HepG2 (cell line): Measurements from ENCODE around the gene COQ9.

Source experiments
- BCL6 ChIP-seq: IDR thresholded peaks from 2 replicates; pipeline ENCODE4 v1.6.1; 2016; ENCODE audit warnings: missing genetic modification reagents, missing compliant biosample characterization
- CCDC6 ChIP-seq: sonication (generic); formaldehyde crosslinking; IDR thresholded peaks from 2 replicates; pipeline ENCODE4 v1.8.1; 2022; ENCODE audit warnings: mild to moderate bottlenecking, missing genetic modification reagents, moderate library complexity
- CTCF ChIP-seq: sonication (generic); formaldehyde crosslinking; IDR thresholded peaks from 2 replicates; pipeline ENCODE4 v1.5.0; 2020; ENCODE audit warnings: mild to moderate bottlenecking, missing genetic modification reagents, moderate library complexity
- EHMT2 ChIP-seq: fragments of 200-600 bp; sonication (generic); IDR thresholded peaks from 2 replicates; pipeline ENCODE4 v1.7.0; 2017; ENCODE audit warnings: antibody characterized with exemption, low read depth, low read length, borderline replicate concordance
- ERF ChIP-seq: IDR thresholded peaks from 2 replicates; pipeline ENCODE4 v1.6.1; 2018; ENCODE audit warnings: missing biosample characterization, missing genetic modification reagents
- FOXP4 ChIP-seq: sonication (generic); formaldehyde crosslinking; IDR thresholded peaks from 2 replicates; pipeline ENCODE4 v1.4.0; 2020; ENCODE audit warnings: missing genetic modification reagents
- HNF4G ChIP-seq, 2 experiments: sonication (generic) in 1 of 2; formaldehyde crosslinking in 1 of 2; IDR thresholded peaks; 2 replicates each; pipeline versions ENCODE4 v1.4.0 to v1.6.1; 2011 to 2020; ENCODE audit warnings: borderline replicate concordance in 2 of 2, low read depth in 2 of 2, mild to moderate bottlenecking in 2 of 2, low read length in 1 of 2, missing genetic modification reagents in 1 of 2, moderate library complexity in 1 of 2
- KAT8 ChIP-seq: IDR thresholded peaks from 2 replicates; pipeline ENCODE4 v1.6.1; 2016; ENCODE audit warnings: missing genetic modification reagents, missing compliant biosample characterization
- NCOA2 ChIP-seq: sonication (generic); formaldehyde crosslinking; IDR thresholded peaks from 2 replicates; pipeline ENCODE4 v1.8.0; 2022; ENCODE audit warnings: inconsistent platforms
- NCOR1 ChIP-seq: fragments of 200-600 bp; sonication (generic); IDR thresholded peaks from 2 replicates; pipeline ENCODE4 v1.7.0; 2017; ENCODE audit warnings: antibody characterized with exemption, low read length, borderline replicate concordance
- PREB ChIP-seq: sonication (generic); formaldehyde crosslinking; IDR thresholded peaks from 2 replicates; pipeline ENCODE4 v1.4.0; 2020; ENCODE audit warnings: missing genetic modification reagents
- THYN1 ChIP-seq: sonication (generic); formaldehyde crosslinking; IDR thresholded peaks from 2 replicates; pipeline ENCODE4 v1.8.1; 2023; ENCODE audit warnings: low read depth, mild to moderate bottlenecking, moderate library complexity, missing genetic modification reagents, borderline replicate concordance
- ZNF180 ChIP-seq: sonication (generic); formaldehyde crosslinking; IDR thresholded peaks from 2 replicates; pipeline ENCODE4 v1.4.0; 2020; ENCODE audit warnings: low read depth, missing genetic modification reagents, borderline replicate concordance
- ZNF883 ChIP-seq: sonication (generic); formaldehyde crosslinking; IDR thresholded peaks from 2 replicates; pipeline ENCODE4 v1.5.1; 2020; ENCODE audit warnings: mild to moderate bottlenecking, missing genetic modification reagents; ENCODE audit errors: not compliant biosample characterization

- TF ChIP-seq ERF (CRISPR knock-in tag) (no peak), NCOR1 (no peak), THYN1 (CRISPR knock-in tag) (no peak), CCDC6 (CRISPR knock-in tag) (no peak), PREB (CRISPR knock-in tag) (no peak), ZNF180 (CRISPR knock-in tag) (no peak), BCL6 (CRISPR knock-in tag) (no peak), HNF4G (IDR thresholded peaks at IDR 0.05; ENCODE audit: borderline replicate concordance, low read depth, low read length) (no peak), HNF4G (CRISPR knock-in tag; IDR thresholded peaks at IDR 0.05; ENCODE audit: borderline replicate concordance, low read depth) (no peak), CTCF (no peak), EHMT2 (no peak), KAT8 (CRISPR knock-in tag) (no peak), NCOA2 (no peak), ZNF883 (CRISPR knock-in tag) (no peak), FOXP4 (CRISPR knock-in tag) (no peak)
These were observed 33.5 kb downstream of the COQ9 start for GRCh38 chr16:57480754-57481230.
